ENCODE measurements around the gene TMCO4. TPM values are rescaled to one million over a fixed set of nuclear protein-coding genes. Genes with fewer than 3 reads are reported as not detected.
A peak's percentile ranks its signal among the peaks of the same experiment; 100 is the strongest.

The TMCO4 gene
- total RNA-seq, 1 donor from 2014 or later: 7.3 TPM

DNA sequence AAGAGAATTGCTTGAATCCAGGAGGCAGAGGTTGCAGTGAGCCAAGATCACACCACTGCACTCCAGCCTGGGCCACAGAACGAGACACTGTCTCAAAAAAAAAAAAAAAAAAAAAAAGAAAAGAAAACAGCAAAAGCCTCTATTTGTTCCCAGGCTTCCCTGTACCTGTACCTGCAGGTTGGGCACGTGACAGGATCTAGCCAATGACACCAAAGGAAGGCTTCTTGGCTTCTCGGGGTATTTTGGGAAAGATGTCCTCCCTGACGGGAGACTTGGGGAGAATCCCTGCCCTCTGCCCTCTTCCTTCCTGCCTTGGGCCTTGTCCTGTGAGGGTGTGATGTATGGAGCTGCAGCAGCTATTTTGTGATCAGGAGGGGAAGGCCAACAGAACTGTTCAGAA lies 22.8 kb downstream of the TMCO4 start:
- no peak for DNase-seq (ENCODE audit: low read depth, low spot score)

DNA sequence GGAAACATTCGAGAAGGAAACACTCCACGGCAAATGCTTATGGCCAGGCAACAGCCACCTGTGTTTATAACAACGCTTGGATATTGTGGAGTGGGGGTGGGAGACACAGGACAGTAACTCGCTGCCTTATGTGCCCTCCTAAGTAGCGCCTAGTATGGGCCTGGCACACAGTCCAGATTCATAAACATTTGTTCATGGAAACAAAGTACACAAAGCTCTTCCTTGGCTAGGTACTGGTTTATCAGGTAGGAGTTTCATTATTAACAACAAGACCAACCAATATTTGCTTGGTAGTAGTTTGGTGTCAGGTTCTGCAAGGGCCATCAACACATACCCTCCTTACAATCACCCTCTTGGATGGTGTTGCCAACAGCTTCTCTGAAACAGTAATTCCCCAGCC lies 23.4 kb downstream of the TMCO4 start:
- no peak for DNase-seq (ENCODE audit: low read depth, low spot score)

- DNase-seq (ENCODE audit: low read depth, low spot score): no peak
These were observed 23.9 kb downstream of the TMCO4 start for GRCh38 chr1:19775831-19776230.

GRCh38 chr1:19775317-19775716 lies 24.4 kb downstream of the TMCO4 start:
- no peak for DNase-seq (ENCODE audit: low read depth, low spot score)

- DNase-seq (ENCODE audit: low read depth, low spot score): no peak
These were observed 25.4 kb downstream of the TMCO4 start for GRCh38 chr1:19774180-19774785.

- no peak for DNase-seq (ENCODE audit: low read depth, low spot score)
These were observed 26.2 kb downstream of the TMCO4 start for GRCh38 chr1:19773485-19773884.

GRCh38 chr1:19772053-19772452 lies 27.7 kb downstream of the TMCO4 start:
- DNase-seq (ENCODE audit: low read depth, low spot score): no peak

DNA sequence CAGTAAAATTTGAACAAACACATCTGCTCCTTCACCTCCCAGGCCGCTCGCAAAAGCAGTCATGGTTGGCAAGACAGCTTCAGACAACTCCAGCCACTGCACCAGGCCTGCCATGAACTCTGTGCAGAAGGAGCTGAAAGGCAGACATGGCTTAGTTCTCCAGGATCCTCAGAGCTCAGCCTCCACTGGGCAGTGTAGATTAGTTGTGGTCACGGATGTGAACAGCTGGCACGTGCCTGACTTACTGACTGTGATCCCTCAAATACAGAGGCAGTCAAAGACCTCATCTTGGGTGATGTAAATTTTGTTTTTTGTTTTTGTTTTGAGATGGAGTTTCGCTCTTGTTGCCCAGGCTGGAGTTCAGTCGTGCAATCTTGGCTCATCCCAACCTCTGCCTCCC lies 28.4 kb downstream of the TMCO4 start:
- DNase-seq (ENCODE audit: low read depth, low spot score): no peak

- DNase-seq (ENCODE audit: low read depth, low spot score): no peak
These were observed 29.1 kb downstream of the TMCO4 start for GRCh38 chr1:19770436-19771190.

GRCh38 chr1:19769211-19769932 lies 30.3 kb downstream of the TMCO4 start:
- DNase-seq (ENCODE audit: low read depth, low spot score): no peak

GRCh38 chr1:19768353-19769210 lies 31.1 kb downstream of the TMCO4 start:
- DNase-seq (ENCODE audit: low read depth, low spot score): no peak

DNA sequence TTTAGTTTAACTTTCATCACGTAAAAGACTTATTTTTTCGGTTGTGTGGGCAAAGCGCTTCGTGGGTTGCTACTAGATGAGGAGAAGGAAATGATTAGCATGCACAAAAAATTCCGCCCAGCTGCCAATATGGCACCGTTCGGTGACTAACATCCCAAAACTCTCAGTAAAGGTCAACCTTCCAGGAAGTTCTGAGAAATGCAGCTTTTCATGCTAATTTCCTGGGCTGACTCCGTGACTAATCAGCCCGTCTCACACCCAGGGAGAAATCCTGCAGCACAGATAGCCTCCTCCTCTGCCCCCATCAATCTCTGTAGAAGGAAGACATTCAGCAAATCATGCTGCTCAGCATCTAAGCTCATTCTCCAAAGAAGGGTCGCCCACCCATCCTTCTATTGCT lies 34.1 kb downstream of the TMCO4 start:
- peak; percentile 84 for DNase-seq (ENCODE audit: low read depth, low spot score)

- no peak for DNase-seq (ENCODE audit: low read depth, low spot score)
These were observed 34.9 kb downstream of the TMCO4 start for GRCh38 chr1:19764848-19765247.

DNA sequence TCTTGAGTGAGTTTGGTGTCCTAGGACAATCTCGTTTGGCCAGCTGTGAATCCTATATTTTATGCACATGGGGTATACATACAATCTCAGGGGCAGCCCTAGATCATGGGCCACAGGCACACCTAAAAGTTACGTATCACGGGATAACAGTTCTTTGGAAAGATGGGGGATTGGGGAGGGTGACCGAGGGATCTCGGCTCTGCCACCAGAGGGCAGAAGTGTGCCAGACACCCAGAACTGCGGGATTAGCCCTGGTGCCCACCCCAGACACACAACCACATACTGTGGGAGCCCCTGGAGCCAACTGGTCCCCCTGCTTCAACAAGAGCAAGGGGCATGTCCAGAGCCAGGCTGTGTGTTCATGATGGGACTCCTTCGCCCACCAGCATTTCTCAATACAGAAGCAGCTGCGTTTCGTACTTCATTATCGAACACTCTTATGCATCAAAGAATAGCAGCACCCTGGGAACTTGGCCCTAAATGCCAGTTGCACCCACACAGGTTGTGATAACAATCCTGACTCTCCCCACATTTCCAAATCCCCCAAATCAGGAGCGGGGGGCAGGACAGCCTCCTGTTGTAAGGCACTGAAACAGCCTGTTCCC lies 37.4 kb downstream of the TMCO4 start:
- no peak for DNase-seq (ENCODE audit: low read depth, low spot score)

- no peak for DNase-seq (ENCODE audit: low read depth, low spot score)
These were observed 40.0 kb downstream of the TMCO4 start for GRCh38 chr1:19759740-19760089.

- no peak for DNase-seq (ENCODE audit: low read depth, low spot score)
These were observed 41.4 kb downstream of the TMCO4 start for GRCh38 chr1:19758227-19758830.

DNA sequence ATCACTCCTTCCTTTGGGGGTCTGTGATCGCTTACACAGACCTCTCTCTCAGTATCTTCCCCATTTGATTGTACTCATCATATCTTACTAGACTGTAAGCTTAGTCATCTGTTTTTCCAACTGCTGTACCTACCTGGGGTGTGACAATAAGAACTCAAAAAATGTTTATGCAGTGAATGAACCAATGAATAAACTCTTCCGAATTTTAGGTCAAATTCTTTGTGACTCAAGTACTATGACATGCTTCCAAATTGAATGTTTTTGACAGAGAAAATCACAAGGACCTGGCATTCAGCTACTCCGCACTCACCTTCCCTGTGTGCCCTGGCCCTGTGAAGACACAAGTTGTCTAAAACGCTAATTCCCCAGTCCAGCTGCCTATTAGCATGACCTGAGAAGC lies 42.1 kb downstream of the TMCO4 start:
- no peak for DNase-seq (ENCODE audit: low read depth, low spot score)

- DNase-seq (ENCODE audit: low read depth, low spot score): no peak
These were observed 43.2 kb downstream of the TMCO4 start for GRCh38 chr1:19756480-19756879.

DNA sequence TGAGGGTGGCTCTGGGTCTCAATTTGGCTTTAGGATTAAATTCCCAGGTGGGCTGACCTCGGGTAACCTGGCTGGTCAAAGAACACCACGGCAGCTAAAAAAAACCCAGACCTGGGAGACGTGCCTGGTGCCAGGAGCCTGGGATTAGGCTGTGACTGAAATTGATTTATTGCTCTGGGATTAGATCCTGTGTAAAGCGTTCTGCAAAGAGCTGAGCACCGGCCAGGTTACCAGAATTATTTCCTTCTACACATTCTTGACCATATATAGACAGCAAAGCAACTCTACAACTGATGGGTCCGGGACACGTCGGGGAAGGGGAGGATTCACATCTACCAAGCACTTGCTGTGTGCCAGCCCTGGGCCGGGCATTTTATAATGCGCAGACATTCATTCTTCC lies 45.2 kb downstream of the TMCO4 start:
- no peak for DNase-seq (ENCODE audit: low read depth, low spot score)

DNA sequence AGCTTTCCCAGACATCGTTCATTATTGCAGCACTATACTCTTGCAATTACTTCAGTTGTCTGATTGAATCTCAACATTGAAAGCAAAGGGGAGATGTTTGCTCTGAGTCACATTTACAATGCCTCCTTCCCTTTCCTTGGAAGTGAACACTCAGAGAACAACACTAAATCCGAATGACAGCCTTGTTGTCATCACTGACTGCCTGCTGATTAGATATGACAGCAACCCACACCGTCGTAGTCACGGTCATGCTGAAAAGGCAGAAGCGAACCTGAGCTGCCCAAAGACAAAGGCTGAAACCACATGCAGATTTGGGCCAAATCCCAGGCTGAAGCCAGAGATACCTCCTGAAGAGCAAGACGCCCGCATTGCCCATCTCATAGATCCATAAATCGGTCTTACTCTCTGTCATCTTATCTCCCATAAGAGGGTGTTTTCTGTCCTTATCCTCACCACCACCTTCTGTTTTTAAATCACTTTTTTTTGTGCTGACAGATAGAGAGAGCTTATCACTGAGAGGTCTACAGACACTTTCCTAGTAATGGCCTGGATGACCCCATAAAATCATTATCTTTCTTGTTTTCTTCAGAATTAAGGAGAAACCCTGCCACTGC lies 47.5 kb downstream of the TMCO4 start:
- no peak for DNase-seq (ENCODE audit: low read depth, low spot score)

DNA sequence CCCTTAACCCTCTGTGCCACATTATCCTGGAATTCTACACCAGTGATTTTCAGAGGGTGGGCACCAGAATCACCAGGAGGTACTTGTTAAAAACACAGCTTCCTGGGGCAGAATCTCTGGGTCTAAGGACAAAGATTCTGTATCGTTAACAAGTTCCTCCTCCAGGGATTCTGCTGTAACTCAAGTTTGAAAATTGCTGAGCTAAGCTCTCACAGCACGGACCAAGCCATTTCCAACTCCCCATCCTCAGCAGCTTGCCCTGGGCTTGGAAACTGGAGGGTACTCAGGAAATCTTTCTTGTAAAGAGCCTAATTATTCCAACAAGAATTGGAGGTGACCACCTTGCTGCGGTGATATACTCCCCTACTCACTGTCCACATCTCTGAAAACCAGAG lies 48.8 kb downstream of the TMCO4 start:
- DNase-seq (ENCODE audit: low read depth, low spot score): no peak

Data from pulmonary artery endothelial cell (primary cell).